Activated CD8-positive, alpha-beta T cell treated with anti-CD3 and anti-CD28 coated beads, Interleukin-2, amount 10 ng/mL, durations not matched to agents 7 days and 5 days (primary cell): ENCODE measurements around the gene GJB3. TPM values are rescaled to one million over a fixed set of nuclear protein-coding genes. Genes with fewer than 3 reads are reported as not detected.
"Not testable (repeated sequence)": the region's sequence is repeated elsewhere in the genome, so short reads cannot be mapped to it uniquely, and the experiment has no call there.

Source experiments
- ATAC-seq: fragments of 150-1000 bp; cut with Tn5 transposase; one replicate; pipeline ENCODE4 v1.10.0; 2021; ENCODE audit warnings: moderate library complexity
- CTCF ChIA-PET: fragments of 350-600 bp; sonication (Branson Sonifier 250); formaldehyde crosslinking; loops from one replicate; lab custom pipeline; 2021; ENCODE audit warnings: antibody characterized with exemption; lab: Charles Lee
- POLR2A ChIA-PET: fragments of 350-600 bp; sonication (Branson Sonifier 250); formaldehyde crosslinking; loops from one replicate; lab custom pipeline; 2021; ENCODE audit warnings: antibody characterized with exemption; lab: Charles Lee
- DNase-seq: peaks from one replicate; pipeline ENCODE4 v3.0.0-alpha.2; 2020
- H3K27ac Mint-ChIP-seq: one replicate; pipeline ENCODE4 v1.8.0; 2021; ENCODE audit warnings: mild to moderate bottlenecking, mixed read lengths
- H3K27me3 Mint-ChIP-seq: one replicate; pipeline ENCODE4 v1.8.0; 2021; ENCODE audit warnings: low read depth, mixed read lengths
- H3K36me3 Mint-ChIP-seq: one replicate; pipeline ENCODE4 v1.8.0; 2021; ENCODE audit warnings: low read depth, mixed read lengths
- H3K4me1 Mint-ChIP-seq: one replicate; pipeline ENCODE4 v1.8.0; 2021; ENCODE audit warnings: low read depth, mixed read lengths
- H3K4me3 Mint-ChIP-seq: one replicate; pipeline ENCODE4 v1.8.0; 2021; ENCODE audit warnings: mild to moderate bottlenecking, mixed read lengths
- H3K9me3 Mint-ChIP-seq: one replicate; pipeline ENCODE4 v1.8.0; 2022; ENCODE audit warnings: mixed read lengths; ENCODE audit not compliant: insufficient read depth
- total RNA-seq, 2 experiments: library from RNA; stranded (reverse); gene quantifications; one replicate each; pipeline ENCODE4 v1.2.3, GENCODE V29; 2021

GJB3 gene
- not detected for total RNA-seq

DNA sequence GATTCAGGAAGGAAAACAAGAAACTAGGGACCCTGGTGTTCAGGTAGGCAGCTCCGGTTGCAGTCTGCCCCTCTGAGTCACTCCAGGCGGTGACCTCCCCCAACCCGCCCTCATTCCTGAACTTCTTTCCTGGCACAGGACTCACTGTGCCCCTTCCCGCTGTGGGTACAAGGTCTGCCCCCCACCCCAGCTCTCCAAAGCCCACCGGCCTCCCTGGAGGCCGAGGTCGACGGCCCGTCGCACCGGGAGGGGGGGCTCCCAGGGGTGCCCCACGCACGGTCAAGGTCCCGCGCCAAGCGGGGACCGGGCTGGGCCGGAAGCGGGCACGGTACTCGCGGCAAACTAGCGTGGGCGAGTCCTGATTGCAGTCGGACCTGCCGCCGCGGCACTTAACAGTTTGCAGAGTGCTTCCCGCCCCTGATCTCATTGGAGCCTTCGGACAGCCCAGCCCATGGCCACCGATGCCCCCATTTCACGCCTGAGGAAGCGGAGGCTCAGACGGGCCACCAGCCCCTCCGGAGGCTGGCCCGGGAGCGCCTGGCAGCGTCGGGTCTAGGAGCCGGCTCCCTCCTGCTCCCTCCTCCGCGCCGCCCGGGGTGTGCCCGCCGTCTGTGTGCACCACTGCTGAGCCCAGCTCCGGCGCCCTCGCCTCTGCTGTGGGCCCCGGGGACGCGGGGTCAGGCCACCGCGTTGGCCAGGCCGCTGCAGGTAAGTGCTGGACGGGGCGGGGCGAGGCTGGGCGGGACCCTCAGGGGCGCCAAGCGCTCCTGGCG lies at the start of gene GJB3:
Gene GJB3, plus strand, starts transcription at position 144 of the 773 bp plus-strand sequence. CDS start 3,549 bp downstream, outside the sequence.
- ChIA-PET CTCF (no interaction called here), POLR2A (interaction anchor here (1.0 kb wide), 1 partner anchor 65 kb away, joined by 3 read pairs; no protein-coding TSS in a partner anchor)
- Mint-ChIP-seq H3K4me1 (peaks cover 2% of the 10 kb centered on the region), H3K9me3 (no peaks in the 10 kb centered on the region), H3K36me3 (no peaks in the 10 kb centered on the region), H3K4me3 (no peak within 1 kb of the TSS), H3K27ac (no peak within 1 kb of the TSS), H3K27me3 (peaks cover 37% of the 10 kb centered on the region)
- DNase-seq = no peak
- ATAC-seq = peak; percentile 58

DNA sequence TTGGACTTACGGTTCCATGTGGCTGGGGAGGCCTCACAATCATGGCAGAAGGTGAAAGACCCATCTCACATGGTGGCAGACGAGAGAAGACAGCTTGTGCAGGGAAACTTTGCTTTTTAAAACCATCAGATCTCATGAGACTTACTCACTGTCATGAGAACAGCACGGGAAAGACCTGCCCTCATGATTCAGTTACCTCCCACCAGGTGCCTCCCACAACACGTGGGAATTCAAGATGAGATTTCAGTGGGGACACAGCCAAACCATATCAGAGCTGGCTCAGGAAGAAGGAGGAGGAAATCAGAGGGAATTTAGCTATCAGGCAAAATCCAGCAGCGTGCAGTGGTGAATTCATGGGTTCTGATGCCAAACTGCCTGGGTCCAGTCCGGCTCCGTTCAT lies 48.2 kb upstream of the GJB3 start:
- ATAC-seq, H3K4me1 Mint-ChIP-seq, POLR2A ChIA-PET, H3K27me3 Mint-ChIP-seq, DNase-seq, H3K36me3 Mint-ChIP-seq, H3K27ac Mint-ChIP-seq, H3K9me3 Mint-ChIP-seq, H3K4me3 Mint-ChIP-seq: not testable (repeated sequence)
- CTCF ChIA-PET = interaction anchor here (3.3 kb wide), 1 partner anchor 10 kb away, joined by 11 read pairs; no protein-coding TSS in a partner anchor

DNA sequence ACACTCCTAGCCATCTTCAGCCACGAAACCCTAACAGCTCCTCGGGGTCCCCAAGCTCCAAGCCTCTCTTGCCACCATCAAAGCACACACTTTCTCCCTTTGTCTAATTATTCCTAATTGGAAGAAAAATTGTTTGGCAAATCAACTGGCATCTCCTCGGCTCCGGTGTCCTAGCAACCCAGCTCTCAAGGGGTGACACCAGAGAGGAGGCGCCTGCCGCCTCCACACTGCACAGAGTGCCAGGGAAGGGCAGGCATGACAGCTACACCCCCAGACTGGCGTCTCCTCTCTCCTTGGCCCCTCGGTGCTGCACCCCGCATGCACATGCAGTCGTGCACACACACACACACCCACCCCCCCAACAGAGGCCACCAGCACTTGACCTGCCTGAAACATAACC lies 44.3 kb upstream of the GJB3 start:
- no peak for DNase-seq
- Mint-ChIP-seq H3K27ac (no peak overlapping the region), H3K9me3 (no peaks in the 10 kb centered on the region), H3K27me3 (peaks cover 8% of the 10 kb centered on the region), H3K36me3 (no peaks in the 10 kb centered on the region), H3K4me3 (no peak overlapping the region), H3K4me1 (no peaks in the 10 kb centered on the region)
- ChIA-PET POLR2A (no interaction called here), CTCF (interaction anchor here (0.9 to 1.1 kb wide), 2 partner anchors 52 to 1103 kb away, joined by 3 read pairs; no protein-coding TSS in a partner anchor)
- ATAC-seq = no peak

DNA sequence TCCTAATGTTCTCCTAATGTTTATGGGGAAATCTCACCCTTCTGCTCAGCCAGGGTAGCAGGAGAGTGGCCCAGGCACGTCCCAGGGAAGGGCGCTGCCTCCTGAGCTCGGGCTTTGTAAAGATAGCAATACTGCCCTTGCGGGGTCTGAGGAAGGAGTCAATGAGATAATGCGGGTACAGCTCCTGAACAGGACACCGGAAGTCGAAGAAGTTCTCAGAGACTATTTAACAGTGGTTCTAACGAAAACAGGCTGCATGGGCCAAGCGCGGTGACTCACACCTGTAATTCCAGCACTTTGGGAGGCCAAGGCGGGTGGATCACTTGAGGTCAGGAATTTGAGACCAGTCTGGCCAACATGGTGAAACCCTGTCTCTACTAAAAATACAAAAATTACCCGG lies 43.8 kb upstream of the GJB3 start:
- H3K27ac Mint-ChIP-seq, H3K9me3 Mint-ChIP-seq, POLR2A ChIA-PET, H3K27me3 Mint-ChIP-seq, H3K4me1 Mint-ChIP-seq, H3K36me3 Mint-ChIP-seq, ATAC-seq, H3K4me3 Mint-ChIP-seq, DNase-seq: not testable (repeated sequence)
- CTCF ChIA-PET = interaction anchor here (0.9 to 1.1 kb wide), 2 partner anchors 51 to 1104 kb away, joined by 3 read pairs; no protein-coding TSS in a partner anchor

DNA sequence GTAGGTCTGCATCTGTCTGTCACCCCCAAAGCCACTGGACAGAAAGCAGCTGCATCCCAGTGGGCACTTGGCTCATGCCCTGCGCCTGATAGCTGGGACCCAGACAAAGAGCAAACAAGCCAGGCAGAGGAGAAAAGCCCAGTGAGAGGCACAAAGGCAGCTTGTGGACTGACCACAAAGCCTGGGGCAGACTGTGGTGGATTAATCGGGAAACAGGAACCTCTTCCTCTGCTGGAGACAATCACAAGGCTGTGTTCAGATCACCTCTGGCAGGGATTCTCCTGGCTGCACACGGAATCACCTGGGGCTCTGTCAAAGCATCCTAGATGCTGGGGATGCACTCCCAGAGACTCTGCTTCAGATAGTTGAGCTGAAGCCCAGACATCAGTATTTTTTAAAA lies 41.4 kb upstream of the GJB3 start:
- no peak for ATAC-seq
- no peak overlapping the region for H3K4me3 Mint-ChIP-seq
- POLR2A ChIA-PET = no interaction called here

DNA sequence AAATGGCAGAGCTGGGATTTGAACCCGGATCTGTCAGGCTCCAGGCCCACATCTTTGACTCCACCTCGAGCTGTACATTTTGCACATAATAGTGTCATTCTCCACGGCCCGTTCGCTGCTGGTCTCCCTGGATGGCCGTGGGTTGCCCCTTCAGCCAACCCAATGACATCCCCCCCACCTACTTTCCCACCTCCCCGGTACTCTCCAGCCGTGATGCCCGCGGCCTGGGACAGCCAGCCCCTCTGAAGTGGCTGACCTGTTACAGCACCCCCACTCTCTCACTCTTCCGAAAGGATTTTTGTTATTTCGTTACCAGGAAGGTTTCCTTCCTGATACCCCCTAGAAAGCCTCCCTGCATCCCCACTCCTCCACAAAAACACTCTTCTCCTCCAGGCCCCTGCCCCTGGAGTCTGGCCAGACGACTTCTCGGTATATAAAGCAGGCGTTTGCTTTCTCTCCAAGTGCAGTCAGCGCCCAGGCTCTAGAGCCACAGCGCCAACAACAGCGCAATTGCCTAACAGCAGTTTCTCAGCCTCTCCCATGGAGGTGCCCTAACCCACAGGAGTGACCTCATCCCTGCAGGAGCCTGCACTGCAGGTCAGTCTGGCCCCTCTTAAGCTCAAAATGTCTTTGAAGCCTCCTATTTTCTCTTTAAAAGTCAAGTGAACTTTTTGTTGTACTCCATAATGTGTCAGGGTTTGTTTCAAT lies 40.7 kb upstream of the GJB3 start:
- ChIA-PET POLR2A (no interaction called here), CTCF (no interaction called here)
- no peaks in the 10 kb centered on the region for H3K4me1 Mint-ChIP-seq
- no peak overlapping the region for H3K4me3 Mint-ChIP-seq
- DNase-seq (no peak), ATAC-seq (no peak)
- no peak overlapping the region for H3K27ac Mint-ChIP-seq
- peaks cover 3% of the 10 kb centered on the region for H3K27me3 Mint-ChIP-seq
- H3K9me3 Mint-ChIP-seq = no peaks in the 10 kb centered on the region
- H3K36me3 Mint-ChIP-seq = no peaks in the 10 kb centered on the region

More for the DNA sequence above, 41.4 kb upstream of the GJB3 start:
- no peaks in the 10 kb centered on the region for H3K4me1 Mint-ChIP-seq
- peaks cover 3% of the 10 kb centered on the region for H3K27me3 Mint-ChIP-seq
- H3K9me3 Mint-ChIP-seq = no peaks in the 10 kb centered on the region
- no peak overlapping the region for H3K27ac Mint-ChIP-seq
- CTCF ChIA-PET = no interaction called here
- no peaks in the 10 kb centered on the region for H3K36me3 Mint-ChIP-seq
- no peak for DNase-seq

DNA sequence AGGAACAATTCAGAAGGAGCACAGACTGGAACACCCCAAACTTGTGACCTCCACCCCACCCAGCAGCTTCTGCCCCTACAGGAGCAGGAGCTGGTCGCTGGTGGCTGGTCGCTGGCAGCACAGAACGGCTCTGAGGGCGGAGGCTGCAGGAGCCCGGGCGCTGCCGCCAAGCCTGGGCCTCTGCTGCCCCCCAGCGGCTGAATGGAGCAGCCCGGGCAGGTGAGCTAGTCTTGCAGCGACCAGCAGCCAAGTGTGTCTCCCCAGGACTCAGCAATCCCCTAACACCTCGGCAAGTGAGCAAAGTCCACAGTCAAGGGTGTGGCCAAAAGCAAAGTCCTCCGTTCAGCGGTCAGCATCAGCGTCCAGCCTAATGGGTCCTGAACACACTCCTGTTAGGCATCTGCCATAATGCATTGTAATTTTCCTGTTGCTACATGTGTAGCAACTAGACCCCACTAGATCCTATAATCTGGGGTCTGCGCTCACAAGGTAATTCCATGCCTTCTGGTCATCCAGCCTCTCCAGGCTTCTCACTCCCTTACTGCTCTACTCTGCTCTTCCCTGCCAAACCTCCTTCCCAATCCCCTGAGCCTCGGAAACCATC lies 38.2 kb upstream of the GJB3 start:
- ChIA-PET CTCF (interaction anchor here (0.7 to 4.0 kb wide), 21 partner anchors 9 to 1112 kb away, joined by 3 to 37 read pairs (median 4); partner anchors contain the start of gene GJB4), POLR2A (no interaction called here)
- Mint-ChIP-seq H3K36me3 (no peaks in the 10 kb centered on the region), H3K27me3 (peaks cover 3% of the 10 kb centered on the region), H3K4me3 (no peak overlapping the region), H3K9me3 (no peaks in the 10 kb centered on the region), H3K4me1 (no peaks in the 10 kb centered on the region), H3K27ac (no peak overlapping the region)
- DNase-seq (peak; percentile 80), ATAC-seq (peak; percentile 98)

DNA sequence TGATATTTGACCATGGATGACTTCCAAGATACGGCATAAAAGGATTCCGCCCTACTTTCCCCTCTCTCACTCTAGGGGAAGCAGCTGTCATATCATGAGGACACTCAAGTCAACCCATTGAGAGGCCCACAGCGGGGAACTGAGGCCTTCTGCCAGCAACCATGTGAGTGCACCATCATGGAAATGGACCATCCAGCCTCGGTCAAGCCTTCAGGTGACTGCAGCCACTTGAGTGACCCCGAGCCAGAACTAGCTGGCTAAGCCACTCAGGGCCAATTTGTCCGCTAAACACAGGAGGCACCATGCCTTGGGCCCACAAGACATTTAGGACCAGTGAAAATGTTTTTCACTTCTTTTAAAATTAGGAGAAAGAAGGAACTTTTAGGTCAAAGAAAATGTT lies 37.2 kb upstream of the GJB3 start:
- POLR2A ChIA-PET = no interaction called here
- CTCF ChIA-PET = interaction anchor here (0.6 to 4.0 kb wide), 13 partner anchors 8 to 1111 kb away, joined by 3 to 37 read pairs (median 6); no protein-coding TSS in a partner anchor
- Mint-ChIP-seq H3K9me3 (no peaks in the 10 kb centered on the region), H3K27me3 (peaks cover 3% of the 10 kb centered on the region), H3K36me3 (no peaks in the 10 kb centered on the region), H3K4me1 (no peaks in the 10 kb centered on the region), H3K27ac (no peak overlapping the region), H3K4me3 (no peak overlapping the region)
- ATAC-seq (no peak), DNase-seq (no peak)

DNA sequence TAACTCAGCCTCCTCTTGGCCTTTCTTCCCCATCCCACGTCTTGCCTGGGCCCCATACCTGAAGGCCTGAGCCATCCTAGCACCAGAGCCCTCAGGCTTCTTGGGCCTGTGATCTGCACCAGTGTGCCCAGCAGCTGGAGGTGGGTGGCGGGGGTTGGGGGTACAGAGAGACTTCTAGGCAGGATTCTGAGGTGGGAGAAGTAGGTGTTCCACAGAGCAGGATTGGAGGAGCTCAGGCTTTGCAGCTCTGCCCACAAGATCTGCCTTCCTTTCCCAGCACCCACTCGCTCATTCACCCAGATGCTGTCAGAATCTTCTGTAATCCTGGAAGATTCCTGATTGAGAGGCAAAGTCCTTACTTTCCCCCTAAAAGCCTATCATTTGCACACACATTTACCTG lies 36.2 kb upstream of the GJB3 start:
- no peaks in the 10 kb centered on the region for H3K36me3 Mint-ChIP-seq

DNA sequence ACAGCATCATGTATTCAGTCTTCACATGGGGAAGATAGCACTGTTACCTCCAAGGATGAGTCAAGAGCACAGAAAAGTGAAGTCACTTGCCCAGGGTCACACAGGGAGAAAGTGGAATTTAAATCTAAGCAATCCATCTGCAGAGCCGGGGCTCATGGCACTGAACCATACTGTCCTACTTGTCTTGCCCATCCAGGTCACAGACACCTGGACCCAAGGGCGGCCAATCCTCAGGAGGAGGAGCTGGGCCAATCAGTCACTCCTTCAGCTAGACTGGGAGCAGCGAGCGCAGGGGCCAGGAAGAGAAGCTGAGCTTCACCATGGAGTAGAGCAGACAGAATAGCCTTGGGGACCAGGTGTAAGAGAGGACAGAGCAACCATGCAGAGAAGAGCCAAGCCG lies 35.3 kb upstream of the GJB3 start:
- Mint-ChIP-seq H3K27ac (no peak overlapping the region), H3K36me3 (no peaks in the 10 kb centered on the region), H3K9me3 (no peaks in the 10 kb centered on the region), H3K4me3 (no peak overlapping the region), H3K4me1 (no peaks in the 10 kb centered on the region), H3K27me3 (peaks cover 3% of the 10 kb centered on the region)
- ChIA-PET CTCF (no interaction called here), POLR2A (no interaction called here)
- DNase-seq (no peak), ATAC-seq (no peak)

More for the DNA sequence above, 36.2 kb upstream of the GJB3 start:
- Mint-ChIP-seq H3K4me3 (no peak overlapping the region), H3K9me3 (no peaks in the 10 kb centered on the region), H3K4me1 (no peaks in the 10 kb centered on the region), H3K27ac (no peak overlapping the region), H3K27me3 (peaks cover 3% of the 10 kb centered on the region)
- POLR2A ChIA-PET = no interaction called here
- CTCF ChIA-PET = interaction anchor here (1.7 to 4.0 kb wide), 2 partner anchors 284 to 1112 kb away, joined by 6 to 37 read pairs; no protein-coding TSS in a partner anchor
- DNase-seq (no peak), ATAC-seq (no peak)

DNA sequence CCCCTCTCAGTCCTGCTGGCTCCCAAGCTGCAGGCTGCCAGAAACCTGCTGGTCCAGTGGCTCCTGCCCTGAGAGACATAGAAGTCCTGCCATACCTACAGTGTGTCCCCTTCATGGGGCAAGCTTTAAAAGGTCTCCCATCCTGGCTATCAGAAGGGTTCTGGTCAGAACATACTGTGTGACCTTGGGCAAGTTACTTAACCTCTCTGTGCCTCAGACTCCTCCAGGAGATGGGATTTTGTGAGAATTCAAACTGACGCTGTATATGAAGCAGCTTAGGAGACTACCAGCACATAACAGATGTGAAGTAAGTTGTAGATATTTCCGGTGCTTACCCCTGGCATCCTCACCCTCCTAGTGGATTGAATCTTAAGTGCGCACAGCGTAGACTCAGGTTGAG lies 34.9 kb upstream of the GJB3 start:
- ChIA-PET POLR2A (no interaction called here), CTCF (no interaction called here)
- DNase-seq (no peak), ATAC-seq (no peak)
- no peaks in the 10 kb centered on the region for H3K4me1 Mint-ChIP-seq
- H3K27ac Mint-ChIP-seq = no peak overlapping the region
- no peaks in the 10 kb centered on the region for H3K36me3 Mint-ChIP-seq
- H3K9me3 Mint-ChIP-seq = no peaks in the 10 kb centered on the region
- H3K4me3 Mint-ChIP-seq = no peak overlapping the region
- peaks cover 2% of the 10 kb centered on the region for H3K27me3 Mint-ChIP-seq
